ENCODE data around the gene KLHL4.
"Not testable (repeated sequence)": the region's sequence is repeated elsewhere in the genome, so short reads cannot be mapped to it uniquely, and the experiment has no call there.

DNA sequence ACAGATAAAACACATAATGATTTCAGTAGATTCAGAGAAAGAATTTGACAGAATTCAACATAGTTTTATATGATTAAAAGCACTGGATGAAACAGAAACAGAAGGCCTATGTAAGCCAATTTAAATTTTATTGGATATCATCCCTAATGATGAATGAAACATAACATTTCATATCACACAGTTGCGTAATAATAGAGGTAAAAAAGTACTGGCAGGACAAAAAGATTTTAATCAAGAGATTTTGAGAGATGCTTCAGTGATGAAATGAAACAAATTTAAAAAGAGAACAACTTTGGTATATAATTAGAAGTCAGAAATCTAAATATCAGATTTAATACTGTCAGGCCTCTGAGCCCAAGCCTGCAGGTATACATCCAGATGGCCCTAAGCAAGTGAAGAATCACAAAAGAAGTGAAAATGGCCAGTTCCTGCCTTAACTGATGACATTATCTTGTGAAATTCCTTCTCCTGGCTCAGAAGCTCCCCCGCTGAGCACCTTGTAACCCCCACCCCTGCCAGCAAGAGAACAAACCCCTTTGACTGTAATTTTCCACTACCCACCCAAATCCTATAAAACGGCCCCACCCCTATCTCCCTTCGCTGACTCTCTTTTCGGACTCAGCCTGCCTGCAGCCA is 170.6 kb downstream of the KLHL4 start:
- not testable (repeated sequence) for TF ChIP-seq EZH2 (IDR thresholded peaks at IDR 0.05; ENCODE audit: low read length, unreplicated experiment); EZH2phosphoT487 (IDR thresholded peaks at IDR 0.05; ENCODE audit: borderline replicate concordance, low read length)
- TF ChIP-seq, protein P1, sequence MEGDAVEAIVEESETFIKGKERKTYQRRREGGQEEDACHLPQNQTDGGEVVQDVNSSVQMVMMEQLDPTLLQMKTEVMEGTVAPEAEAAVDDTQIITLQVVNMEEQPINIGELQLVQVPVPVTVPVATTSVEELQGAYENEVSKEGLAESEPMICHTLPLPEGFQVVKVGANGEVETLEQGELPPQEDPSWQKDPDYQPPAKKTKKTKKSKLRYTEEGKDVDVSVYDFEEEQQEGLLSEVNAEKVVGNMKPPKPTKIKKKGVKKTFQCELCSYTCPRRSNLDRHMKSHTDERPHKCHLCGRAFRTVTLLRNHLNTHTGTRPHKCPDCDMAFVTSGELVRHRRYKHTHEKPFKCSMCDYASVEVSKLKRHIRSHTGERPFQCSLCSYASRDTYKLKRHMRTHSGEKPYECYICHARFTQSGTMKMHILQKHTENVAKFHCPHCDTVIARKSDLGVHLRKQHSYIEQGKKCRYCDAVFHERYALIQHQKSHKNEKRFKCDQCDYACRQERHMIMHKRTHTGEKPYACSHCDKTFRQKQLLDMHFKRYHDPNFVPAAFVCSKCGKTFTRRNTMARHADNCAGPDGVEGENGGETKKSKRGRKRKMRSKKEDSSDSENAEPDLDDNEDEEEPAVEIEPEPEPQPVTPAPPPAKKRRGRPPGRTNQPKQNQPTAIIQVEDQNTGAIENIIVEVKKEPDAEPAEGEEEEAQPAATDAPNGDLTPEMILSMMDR (conservative IDR thresholded peaks at IDR 0.05; ENCODE audit: low read depth, low read length): not testable (repeated sequence)
